ENCODE data around the gene TMEM213.
A peak's percentile ranks its signal among the peaks of the same experiment; 100 is the strongest.

Gene TMEM213

GRCh38 chr7:138878051-138878450 is 80.3 kb downstream of the TMEM213 start:
- DNase-seq, result no peak

- DNase-seq, result no peak
Measured at GRCh38 chr7:138878856-138879255, 81.1 kb downstream of the TMEM213 start.

DNA sequence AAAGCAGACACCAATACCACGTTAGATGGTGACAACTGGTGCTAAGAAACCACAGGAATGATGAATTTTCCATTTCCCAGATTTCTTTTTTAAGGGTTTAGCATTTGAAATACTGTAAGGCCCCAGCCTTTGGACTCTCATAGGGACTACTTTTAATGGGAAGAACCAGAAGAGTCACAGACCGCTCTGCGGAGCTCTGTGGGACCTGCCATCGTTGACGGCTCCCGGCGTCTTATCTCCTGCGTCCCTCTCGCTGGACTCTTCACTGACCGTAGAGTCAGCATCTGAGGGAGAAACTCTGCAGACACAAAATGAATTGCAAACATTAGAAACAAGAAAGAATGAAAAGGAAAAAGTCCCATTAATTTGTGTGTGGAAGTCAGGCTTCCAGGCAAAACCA is 81.6 kb downstream of the TMEM213 start:
- DNase-seq, result no peak

GRCh38 chr7:138880881-138881578 is 83.2 kb downstream of the TMEM213 start:
- DNase-seq, result no peak

GRCh38 chr7:138881579-138882188 is 83.9 kb downstream of the TMEM213 start:
- no peak for DNase-seq

GRCh38 chr7:138882249-138882648 is 84.5 kb downstream of the TMEM213 start:
- DNase-seq, result no peak

- DNase-seq, result no peak
Measured at GRCh38 chr7:138885383-138886147, 87.8 kb downstream of the TMEM213 start.

DNA sequence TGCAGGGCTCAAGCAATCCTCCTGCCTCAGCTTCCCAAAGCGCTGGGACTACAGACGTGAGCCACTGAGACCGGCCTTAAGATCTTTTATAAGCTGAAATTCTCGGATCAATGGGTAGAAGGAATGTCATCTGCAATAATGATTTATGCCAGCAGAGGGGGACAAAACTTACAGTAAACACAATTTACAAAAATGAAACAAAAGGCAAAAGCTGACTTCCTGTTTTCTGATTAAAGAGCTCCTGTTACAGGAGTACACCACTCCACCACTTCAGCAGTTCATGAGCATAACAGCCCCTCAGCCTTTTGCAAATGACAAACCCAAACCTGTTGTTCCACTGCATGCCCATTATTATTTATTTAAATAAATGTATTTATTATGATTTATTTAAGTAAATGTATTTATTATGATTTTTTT is 88.7 kb downstream of the TMEM213 start:
- DNase-seq, result peak; percentile 39 to 84

GRCh38 chr7:138887085-138887710 is 89.4 kb downstream of the TMEM213 start:
- no peak for DNase-seq

All from CD4-positive, alpha-beta T cell treated with Interferon alpha-2 for 1 hour (primary cell).